Measurements from ENCODE around the gene CCDC102A. TPM values are rescaled to one million over a fixed set of nuclear protein-coding genes. Genes with fewer than 3 reads are reported as not detected.
A peak's percentile ranks its signal among the peaks of the same experiment; 100 is the strongest.

CCDC102A gene
- total RNA-seq (8.7 TPM), polyA plus RNA-seq (6.8 TPM)
- long read RNA-seq, donor 1: 0 reads
- long read RNA-seq, donor 2: 0 reads
- long read RNA-seq, donor 3, transcript CCDC102A-201 (9 exons, 2,463 nt): major isoform, 8 of 9 reads
- long read RNA-seq, donor 3, partial matches to known transcripts: 0 of 9 reads
- long read RNA-seq, donor 3, other reads (novel, unspliced or antisense): 0 of 9 reads
- long read RNA-seq, donor 4, partial matches to known transcripts: 0 of 1 reads
- long read RNA-seq, donor 4, other reads (novel, unspliced or antisense): 0 of 1 reads
- long read RNA-seq, donor 5, transcript CCDC102A-201 (9 exons, 2,463 nt): major isoform, 7 of 7 reads
- long read RNA-seq, donor 5, partial matches to known transcripts: 0 of 7 reads
- long read RNA-seq, donor 5, other reads (novel, unspliced or antisense): 0 of 7 reads
- long read RNA-seq, donor 6, partial matches to known transcripts: 5 of 9 reads
- long read RNA-seq, donor 6, other reads (novel, unspliced or antisense): 0 of 9 reads
- long read RNA-seq, donor 7, partial matches to known transcripts: 0 of 1 reads
- long read RNA-seq, donor 7, other reads (novel, unspliced or antisense): 0 of 1 reads
- long read RNA-seq, donor 8, partial matches to known transcripts: 0 of 2 reads
- long read RNA-seq, donor 8, other reads (novel, unspliced or antisense): 0 of 2 reads
- long read RNA-seq, donor 9, partial matches to known transcripts: 0 of 1 reads
- long read RNA-seq, donor 9, other reads (novel, unspliced or antisense): 0 of 1 reads
- long read RNA-seq, donor 10, partial matches to known transcripts: 0 of 4 reads
- long read RNA-seq, donor 10, other reads (novel, unspliced or antisense): 0 of 4 reads

- peak in 4 of 9 donors; percentile 63 to 87 (median 72) for DNase-seq (ENCODE audit: low read depth in 6 of 9, low spot score in 9 of 9)
- Histone ChIP-seq H3K27me3 (ENCODE audit: control insufficient read depth in 2 of 2, insufficient read depth in 1 of 2, low read length in 1 of 2) (peaks cover 0 to 4% of the 10 kb centered on the region in 2 donors), H3K9me3 (ENCODE audit: control insufficient read depth in 2 of 2, insufficient read depth in 1 of 2, low read length in 1 of 2) (no peaks in the 10 kb centered on the region), H3K27ac (ENCODE audit: low read depth in 1 of 2, low read length in 1 of 2) (peak within 1 kb of the TSS; percentile 85 to 92), H3K4me1 (ENCODE audit: control insufficient read depth in 2 of 2, insufficient read depth in 2 of 2, low read length in 2 of 2) (peaks cover 39 to 69% of the 10 kb centered on the region in 2 donors), H3K36me3 (ENCODE audit: control insufficient read depth in 2 of 2, insufficient read depth in 2 of 2, low read length in 1 of 2) (no peaks in the 10 kb centered on the region), H3K4me3 (ENCODE audit: low read length in 2 of 2) (peak within 1 kb of the TSS; percentile 55 to 89)
- under 1% methylated on average over 81 of the region's 81 CpGs for WGBS
Observed at GRCh38 chr16:57536306-57537193, at the start of gene CCDC102A. CCDC102A (minus strand) TSS chr16:57536571; CDS start chr16:57529177, 7,394 bp downstream.

- 41% methylated on average over 3 of the region's 3 CpGs for WGBS
- no peaks in the 10 kb centered on the region for H3K36me3 ChIP-seq (ENCODE audit: control insufficient read depth in 2 of 2, insufficient read depth in 2 of 2, low read length in 1 of 2)
- DNase-seq (ENCODE audit: low read depth in 6 of 9, low spot score in 9 of 9): no peak
- H3K4me1 ChIP-seq (ENCODE audit: control insufficient read depth in 2 of 2, insufficient read depth in 2 of 2, low read length in 2 of 2): no peaks in the 10 kb centered on the region
- no peak overlapping the region for H3K27ac ChIP-seq (ENCODE audit: low read depth in 1 of 2, low read length in 1 of 2)
- H3K27me3 ChIP-seq (ENCODE audit: control insufficient read depth in 2 of 2, insufficient read depth in 1 of 2, low read length in 1 of 2): no peaks in the 10 kb centered on the region
- H3K9me3 ChIP-seq (ENCODE audit: control insufficient read depth in 2 of 2, insufficient read depth in 1 of 2, low read length in 1 of 2): no peaks in the 10 kb centered on the region
- H3K4me3 ChIP-seq (ENCODE audit: low read length in 2 of 2): no peak overlapping the region
Observed at GRCh38 chr16:57585051-57585687, 48.8 kb upstream of the CCDC102A start.

DNA sequence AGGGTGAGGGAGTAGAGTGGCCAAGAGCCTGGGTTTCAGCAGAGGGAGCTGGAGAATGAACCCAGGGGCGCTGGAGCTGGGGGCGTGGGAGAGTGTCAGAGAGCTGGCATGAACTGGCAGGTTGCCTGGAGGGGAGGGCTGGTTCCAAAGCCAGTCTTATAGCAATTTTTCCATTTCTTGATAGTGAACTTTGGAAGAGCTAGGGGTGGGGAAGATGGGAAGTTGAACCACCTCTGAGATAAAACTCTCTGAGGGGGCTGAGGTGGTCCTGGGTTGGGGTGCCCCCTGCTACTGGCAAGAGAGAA, 42.9 kb upstream of the CCDC102A start:
- Histone ChIP-seq H3K27ac (ENCODE audit: low read depth in 1 of 2, low read length in 1 of 2) (no peak overlapping the region), H3K27me3 (ENCODE audit: control insufficient read depth in 2 of 2, insufficient read depth in 1 of 2, low read length in 1 of 2) (no peaks in the 10 kb centered on the region), H3K4me1 (ENCODE audit: control insufficient read depth in 2 of 2, insufficient read depth in 2 of 2, low read length in 2 of 2) (peaks cover 7 to 30% of the 10 kb centered on the region in 2 donors), H3K9me3 (ENCODE audit: control insufficient read depth in 2 of 2, insufficient read depth in 1 of 2, low read length in 1 of 2) (peaks cover 0 to 4% of the 10 kb centered on the region in 2 donors), H3K36me3 (ENCODE audit: control insufficient read depth in 2 of 2, insufficient read depth in 2 of 2, low read length in 1 of 2) (no peaks in the 10 kb centered on the region), H3K4me3 (ENCODE audit: low read length in 2 of 2) (no peak overlapping the region)
- 96% methylated on average over 2 of the region's 2 CpGs for WGBS
- DNase-seq (ENCODE audit: low read depth in 6 of 9, low spot score in 9 of 9): no peak

DNA sequence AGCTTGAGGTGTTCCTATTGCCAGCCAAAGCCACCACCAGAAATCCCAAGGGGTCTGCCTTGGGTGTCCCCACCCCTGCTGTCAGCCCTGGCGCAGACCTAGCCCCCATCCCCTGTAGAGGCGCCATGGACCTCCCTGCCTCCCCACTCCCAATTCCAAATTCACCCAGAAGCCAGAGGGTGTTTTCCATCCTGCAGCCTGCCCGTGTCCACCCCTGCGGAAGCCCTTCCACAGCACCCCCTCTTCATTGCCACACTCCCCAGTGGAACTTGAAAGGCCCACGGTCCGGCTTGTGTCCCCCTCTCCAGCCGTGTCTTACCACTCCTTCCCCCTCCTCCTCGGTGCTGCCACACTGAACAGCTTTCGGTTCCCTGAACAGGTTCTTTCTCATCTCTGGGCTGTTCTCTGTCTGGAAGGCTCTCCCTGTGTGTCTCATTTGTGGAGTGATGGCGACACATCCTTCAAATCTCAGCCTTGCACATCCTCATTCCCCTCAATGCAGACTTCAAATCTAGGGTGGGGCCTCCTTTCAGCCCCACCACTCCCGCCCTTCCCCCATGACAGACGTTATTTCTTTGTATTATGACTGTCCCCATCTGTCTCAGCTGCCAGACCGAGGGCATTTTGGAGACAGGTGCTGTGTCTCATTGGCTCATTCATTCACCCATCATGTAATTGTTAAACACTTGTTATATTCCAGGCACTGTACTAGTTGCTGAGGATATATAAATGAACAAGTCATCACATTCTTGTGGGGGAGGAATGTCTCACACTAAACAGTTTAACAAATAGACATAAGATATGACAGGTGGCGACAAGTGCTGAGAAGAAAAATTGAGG, 42.4 kb upstream of the CCDC102A start:
- WGBS: 89% methylated on average over 14 of the region's 14 CpGs
- Histone ChIP-seq H3K36me3 (ENCODE audit: control insufficient read depth in 2 of 2, insufficient read depth in 2 of 2, low read length in 1 of 2) (no peaks in the 10 kb centered on the region), H3K4me3 (ENCODE audit: low read length in 2 of 2) (no peak overlapping the region), H3K9me3 (ENCODE audit: control insufficient read depth in 2 of 2, insufficient read depth in 1 of 2, low read length in 1 of 2) (peaks cover 0 to 4% of the 10 kb centered on the region in 2 donors), H3K27ac (ENCODE audit: low read depth in 1 of 2, low read length in 1 of 2) (no peak overlapping the region), H3K4me1 (ENCODE audit: control insufficient read depth in 2 of 2, insufficient read depth in 2 of 2, low read length in 2 of 2) (peaks cover 7 to 30% of the 10 kb centered on the region in 2 donors), H3K27me3 (ENCODE audit: control insufficient read depth in 2 of 2, insufficient read depth in 1 of 2, low read length in 1 of 2) (no peaks in the 10 kb centered on the region)
- DNase-seq (ENCODE audit: low read depth in 6 of 9, low spot score in 9 of 9): no peak

- peak in 1 of 9 donors; percentile 53 for DNase-seq (ENCODE audit: low read depth in 6 of 9, low spot score in 9 of 9)
- Histone ChIP-seq H3K4me1 (ENCODE audit: control insufficient read depth in 2 of 2, insufficient read depth in 2 of 2, low read length in 2 of 2) (peaks cover 7 to 30% of the 10 kb centered on the region in 2 donors), H3K27me3 (ENCODE audit: control insufficient read depth in 2 of 2, insufficient read depth in 1 of 2, low read length in 1 of 2) (no peaks in the 10 kb centered on the region), H3K4me3 (ENCODE audit: low read length in 2 of 2) (no peak overlapping the region), H3K9me3 (ENCODE audit: control insufficient read depth in 2 of 2, insufficient read depth in 1 of 2, low read length in 1 of 2) (peaks cover 0 to 4% of the 10 kb centered on the region in 2 donors), H3K36me3 (ENCODE audit: control insufficient read depth in 2 of 2, insufficient read depth in 2 of 2, low read length in 1 of 2) (no peaks in the 10 kb centered on the region), H3K27ac (ENCODE audit: low read depth in 1 of 2, low read length in 1 of 2) (peak overlapping the region; percentile 20 to 26)
- WGBS: 20% methylated on average over 4 of the region's 4 CpGs
Observed at GRCh38 chr16:57577691-57578224, 41.4 kb upstream of the CCDC102A start.

DNA sequence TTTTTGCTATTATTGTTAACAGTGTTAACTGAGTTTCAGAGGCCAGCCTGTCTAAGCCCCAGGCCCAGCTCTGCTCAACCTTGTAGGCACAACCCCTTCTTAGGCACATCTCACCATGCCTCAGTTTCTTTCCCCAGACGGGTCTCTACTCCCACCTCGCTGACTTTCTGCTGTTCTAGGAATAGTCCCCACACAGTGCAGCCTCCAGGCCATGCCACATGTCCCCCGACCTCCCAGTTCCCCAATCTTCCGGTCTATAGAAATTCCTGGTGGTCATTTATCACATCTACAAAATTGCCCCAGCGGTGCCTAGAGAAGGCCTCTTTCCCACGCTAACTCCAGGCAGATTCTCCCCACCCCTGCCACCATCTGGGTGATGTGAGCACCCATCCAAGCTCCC, 40.8 kb upstream of the CCDC102A start:
- no peak overlapping the region for H3K4me3 ChIP-seq (ENCODE audit: low read length in 2 of 2)
- DNase-seq (ENCODE audit: low read depth in 6 of 9, low spot score in 9 of 9): no peak
- no peak overlapping the region for H3K27ac ChIP-seq (ENCODE audit: low read depth in 1 of 2, low read length in 1 of 2)
- WGBS: 89% methylated on average over 6 of the region's 6 CpGs
- H3K36me3 ChIP-seq (ENCODE audit: control insufficient read depth in 2 of 2, insufficient read depth in 2 of 2, low read length in 1 of 2): no peaks in the 10 kb centered on the region
- peaks cover 0 to 4% of the 10 kb centered on the region in 2 donors for H3K9me3 ChIP-seq (ENCODE audit: control insufficient read depth in 2 of 2, insufficient read depth in 1 of 2, low read length in 1 of 2)
- peaks cover 7 to 30% of the 10 kb centered on the region in 2 donors for H3K4me1 ChIP-seq (ENCODE audit: control insufficient read depth in 2 of 2, insufficient read depth in 2 of 2, low read length in 2 of 2)
- H3K27me3 ChIP-seq (ENCODE audit: control insufficient read depth in 2 of 2, insufficient read depth in 1 of 2, low read length in 1 of 2): no peaks in the 10 kb centered on the region

- Histone ChIP-seq H3K36me3 (ENCODE audit: control insufficient read depth in 2 of 2, insufficient read depth in 2 of 2, low read length in 1 of 2) (no peaks in the 10 kb centered on the region), H3K27me3 (ENCODE audit: control insufficient read depth in 2 of 2, insufficient read depth in 1 of 2, low read length in 1 of 2) (no peaks in the 10 kb centered on the region), H3K27ac (ENCODE audit: low read depth in 1 of 2, low read length in 1 of 2) (no peak overlapping the region), H3K9me3 (ENCODE audit: control insufficient read depth in 2 of 2, insufficient read depth in 1 of 2, low read length in 1 of 2) (peaks cover 0 to 4% of the 10 kb centered on the region in 2 donors), H3K4me1 (ENCODE audit: control insufficient read depth in 2 of 2, insufficient read depth in 2 of 2, low read length in 2 of 2) (peaks cover 7 to 30% of the 10 kb centered on the region in 2 donors), H3K4me3 (ENCODE audit: low read length in 2 of 2) (no peak overlapping the region)
- DNase-seq (ENCODE audit: low read depth in 6 of 9, low spot score in 9 of 9): peak; percentile 60 to 92 (median 81)
- 23% methylated on average over 16 of the region's 16 CpGs for WGBS
Observed at GRCh38 chr16:57576429-57576870, 40.1 kb upstream of the CCDC102A start.

Data from thymus (tissue), 14 donors.